Keratinocyte (primary cell): ENCODE measurements around the gene PXN. TPM values are rescaled to one million over a fixed set of nuclear protein-coding genes. Genes with fewer than 3 reads are reported as not detected.
A peak's percentile ranks its signal among the peaks of the same experiment; 100 is the strongest.

Experiments used
- DNase-seq: peaks from one replicate; pipeline ENCODE4 v3.0.0-alpha.2; 2011; ENCODE audit warnings: low read depth, missing footprints, low spot score
- FAIRE-seq: peaks from 2 replicates; lab custom pipeline; 2011; peaks lifted over from hg19 to GRCh38; lab: Jason Lieb, UNC
- H2AFZ ChIP-seq: 2 replicates; pipeline ENCODE4 v1.6.0; 2012; ENCODE audit warnings: low read length, control low read depth, inconsistent platforms; ENCODE audit not compliant: control insufficient read depth
- H3K27ac ChIP-seq: 2 replicates; pipeline ENCODE4 v1.5.1; 2011; ENCODE audit warnings: low read length; ENCODE audit not compliant: control insufficient read depth, insufficient read depth
- H3K27me3 ChIP-seq: 3 replicates; pipeline ENCODE4 v1.6.0; 2011; ENCODE audit warnings: low read length; ENCODE audit not compliant: control insufficient read depth, insufficient read depth; ENCODE audit errors: extremely low read depth
- H3K36me3 ChIP-seq, 2 experiments: 2 replicates in 1 of 2; 3 replicates in 1 of 2; pipeline ENCODE4 v1.5.1; 2011; ENCODE audit warnings: low read length in 2 of 2, mild to moderate bottlenecking in 1 of 2; ENCODE audit not compliant: control insufficient read depth in 2 of 2, insufficient read depth in 2 of 2; ENCODE audit errors: extremely low read depth in 1 of 2
- H3K4me1 ChIP-seq: 3 replicates; pipeline ENCODE4 v1.5.1; 2011; ENCODE audit warnings: low read length; ENCODE audit not compliant: control insufficient read depth, insufficient read depth; ENCODE audit errors: extremely low read depth
- H3K4me2 ChIP-seq: 3 replicates; pipeline ENCODE4 v1.6.0; 2011; ENCODE audit warnings: low read depth, low read length; ENCODE audit not compliant: control insufficient read depth, insufficient read depth; ENCODE audit errors: extremely low read depth
- H3K4me3 ChIP-seq, 3 experiments: fragments of 200-600 bp in 1 of 3; sonication (generic) in 1 of 3; 2 replicates in 2 of 3; 3 replicates in 1 of 3; pipeline ENCODE4 v1.5.1; 2011 to 2016; ENCODE audit warnings: low read length in 3 of 3, mild to moderate bottlenecking in 3 of 3, control low read depth in 2 of 3, inconsistent platforms in 1 of 3, low read depth in 1 of 3, mixed read lengths in 1 of 3, mixed run types in 1 of 3, moderate library complexity in 1 of 3; ENCODE audit not compliant: control insufficient read depth in 2 of 3, insufficient read depth in 2 of 3; ENCODE audit errors: extremely low read depth in 1 of 3
- H3K79me2 ChIP-seq: 2 replicates; pipeline ENCODE4 v1.6.0; 2012; ENCODE audit warnings: low read length; ENCODE audit not compliant: control insufficient read depth, insufficient read depth
- H3K9ac ChIP-seq: 3 replicates; pipeline ENCODE4 v1.6.0; 2011; ENCODE audit warnings: low read length; ENCODE audit not compliant: control insufficient read depth, insufficient read depth; ENCODE audit errors: extremely low read depth
- H3K9me1 ChIP-seq: 3 replicates; pipeline ENCODE4 v1.6.0; 2011; ENCODE audit warnings: low read length; ENCODE audit not compliant: control insufficient read depth, insufficient read depth; ENCODE audit errors: extremely low read depth
- H3K9me3 ChIP-seq: 2 replicates; pipeline ENCODE4 v1.5.1; 2012; ENCODE audit warnings: low read depth, low read length; ENCODE audit not compliant: control insufficient read depth
- H4K20me1 ChIP-seq: 3 replicates; pipeline ENCODE4 v1.6.0; 2011; ENCODE audit warnings: low read length; ENCODE audit not compliant: control insufficient read depth, insufficient read depth; ENCODE audit errors: extremely low read depth
- EZH2 ChIP-seq: IDR thresholded peaks from one replicate; pipeline ENCODE4 v1.6.1; 2012; ENCODE audit warnings: inconsistent platforms, mild to moderate bottlenecking, low read length, moderate library complexity
- dilution Hi-C: fragments of 300-500 bp; cut with MboI; formaldehyde crosslinking; loops from one replicate; pipeline ENCODE4 v1.7.0; 2020; ENCODE audit warnings: low sequenced_read_pairs; ENCODE audit not compliant: extremely low pct_ligation_motif_present
- polyA plus RNA-seq, 5 experiments: library from polyadenylated mRNA; depleted of rRNA in 3 of 5; stranded (reverse) in 3 of 5; stranded (forward) in 1 of 5; unstranded in 1 of 5; fragments of >200 nt; gene quantifications; 1 replicate in 1 of 5; 2 replicates in 3 of 5; 3 replicates in 1 of 5; pipeline versions ENCODE4 v1.2.1 to v1.2.3, GENCODE V29; 2011 to 2012; ENCODE audit warnings: missing spikeins in 2 of 5, low read depth in 1 of 5, low replicate concordance in 1 of 5
- TF ChIP-seq, protein P1 (sequence below), 3 experiments: IDR thresholded peaks in 1 of 3; conservative IDR thresholded peaks in 1 of 3; optimal IDR thresholded peaks in 1 of 3; 2 replicates in 2 of 3; 3 replicates in 1 of 3; pipeline versions ENCODE3 to v1.5.1; 2011; ENCODE audit warnings: low read length in 3 of 3, mild to moderate bottlenecking in 3 of 3, moderate library complexity in 2 of 3, control low read depth in 1 of 3, inconsistent platforms in 1 of 3; ENCODE audit not compliant: insufficient read depth in 2 of 3; ENCODE audit errors: extremely low read depth in 1 of 3

The PXN gene
- polyA plus RNA-seq, 1 donor (not counting 4 experiments of a cell fraction or from before 2014, with no cell fraction given), result 114 TPM

DNA sequence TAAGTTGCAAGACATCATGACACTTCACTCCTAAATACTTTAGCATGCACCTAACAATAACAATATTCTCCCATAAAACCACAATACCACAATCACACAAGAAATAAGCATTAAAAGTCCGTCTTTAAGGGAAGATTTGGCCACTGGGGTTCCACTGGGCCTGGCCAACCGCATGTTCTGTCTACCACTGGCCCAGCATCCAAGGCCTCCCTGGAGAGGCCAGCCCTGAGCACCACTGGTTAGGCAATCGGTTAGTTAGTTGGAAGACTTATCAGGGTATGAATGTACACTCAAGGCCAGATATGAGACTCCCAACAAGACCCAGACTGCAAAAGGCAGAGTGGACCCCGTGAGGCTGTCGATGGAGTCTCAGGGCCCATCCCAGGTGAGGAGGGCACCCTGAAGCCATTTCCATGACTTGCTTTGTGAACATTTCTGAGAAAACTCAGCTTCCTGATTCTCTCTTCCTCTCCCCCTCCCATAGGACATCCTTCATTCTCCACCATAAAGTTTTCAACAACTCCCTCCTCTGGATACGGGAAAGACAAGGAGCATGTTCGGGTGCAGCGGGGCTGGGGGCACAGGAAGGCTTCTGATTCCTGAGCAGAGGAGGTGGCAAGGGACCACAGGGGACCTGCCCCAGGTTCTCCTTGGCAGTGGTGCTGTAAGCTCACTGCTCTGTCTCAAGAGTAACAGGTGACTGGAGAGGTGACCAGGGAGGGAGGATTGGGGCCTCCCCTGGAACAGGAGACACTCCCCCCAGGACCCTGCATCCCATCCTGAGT is 5.9 kb downstream of the PXN start:
- DNase-seq, result no peak
- Histone ChIP-seq H3K9me1 (peaks cover 12% of the 10 kb centered on the region), H4K20me1 (peaks cover 11% of the 10 kb centered on the region), H3K9ac (peak overlapping the region; percentile 8), H3K4me1 (peaks cover 73% of the 10 kb centered on the region), H3K4me2 (peak overlapping the region; percentile 61), H2AFZ (no peak overlapping the region), H3K9me3 (no peaks in the 10 kb centered on the region), H3K27me3 (no peaks in the 10 kb centered on the region), H3K27ac (peak overlapping the region; percentile 13), H3K4me3 (no peak overlapping the region), H3K36me3 (peaks cover 26 to 63% of the 10 kb centered on the region in 2 experiments), H3K79me2 (peaks cover 96% of the 10 kb centered on the region)
- no peak for FAIRE-seq
- TF ChIP-seq, protein P1, sequence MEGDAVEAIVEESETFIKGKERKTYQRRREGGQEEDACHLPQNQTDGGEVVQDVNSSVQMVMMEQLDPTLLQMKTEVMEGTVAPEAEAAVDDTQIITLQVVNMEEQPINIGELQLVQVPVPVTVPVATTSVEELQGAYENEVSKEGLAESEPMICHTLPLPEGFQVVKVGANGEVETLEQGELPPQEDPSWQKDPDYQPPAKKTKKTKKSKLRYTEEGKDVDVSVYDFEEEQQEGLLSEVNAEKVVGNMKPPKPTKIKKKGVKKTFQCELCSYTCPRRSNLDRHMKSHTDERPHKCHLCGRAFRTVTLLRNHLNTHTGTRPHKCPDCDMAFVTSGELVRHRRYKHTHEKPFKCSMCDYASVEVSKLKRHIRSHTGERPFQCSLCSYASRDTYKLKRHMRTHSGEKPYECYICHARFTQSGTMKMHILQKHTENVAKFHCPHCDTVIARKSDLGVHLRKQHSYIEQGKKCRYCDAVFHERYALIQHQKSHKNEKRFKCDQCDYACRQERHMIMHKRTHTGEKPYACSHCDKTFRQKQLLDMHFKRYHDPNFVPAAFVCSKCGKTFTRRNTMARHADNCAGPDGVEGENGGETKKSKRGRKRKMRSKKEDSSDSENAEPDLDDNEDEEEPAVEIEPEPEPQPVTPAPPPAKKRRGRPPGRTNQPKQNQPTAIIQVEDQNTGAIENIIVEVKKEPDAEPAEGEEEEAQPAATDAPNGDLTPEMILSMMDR (optimal IDR thresholded peaks at IDR 0.05 in 1 of 3, IDR thresholded peaks at IDR 0.05 in 1 of 3, conservative IDR thresholded peaks at IDR 0.05 in 1 of 3; ENCODE audit: extremely low read depth in 1 of 3, insufficient read depth in 2 of 3, low read length in 3 of 3), result no peak
- TF ChIP-seq EZH2, result no peak
- dilution Hi-C loops, result no loop called here

DNA sequence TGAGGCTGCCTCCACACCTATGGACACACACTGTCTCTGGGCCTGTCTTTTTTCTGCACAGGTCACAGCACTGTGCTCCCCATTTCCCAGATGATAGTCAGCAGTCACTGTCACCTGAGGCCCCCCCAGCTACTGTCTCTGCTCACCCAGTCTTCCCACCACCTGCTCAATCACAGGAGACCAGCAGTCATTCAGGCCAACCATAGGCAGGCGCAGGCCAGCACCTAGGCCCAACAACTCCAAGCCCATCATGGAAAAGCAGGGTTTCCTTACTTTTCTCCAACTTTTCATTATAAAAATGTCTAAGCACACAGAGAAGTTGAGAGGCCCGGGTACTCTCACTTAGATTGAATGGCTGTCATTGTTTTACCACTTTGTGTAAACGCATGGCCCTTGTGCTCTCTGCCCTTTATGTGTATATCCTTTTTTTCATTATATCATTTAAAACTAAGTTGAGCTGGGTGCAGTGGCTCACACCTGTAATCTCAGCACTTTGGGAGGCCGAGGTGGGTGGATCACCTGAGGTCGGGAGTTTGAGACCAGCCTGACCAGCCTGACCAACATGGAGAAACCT is 7.1 kb downstream of the PXN start:
- Histone ChIP-seq H3K4me1 (peaks cover 81% of the 10 kb centered on the region), H3K27me3 (no peaks in the 10 kb centered on the region), H3K36me3 (peaks cover 23 to 57% of the 10 kb centered on the region in 2 experiments), H3K9ac (peak overlapping the region; percentile 18), H3K27ac (peak overlapping the region; percentile 78), H2AFZ (no peak overlapping the region), H4K20me1 (peaks cover 12% of the 10 kb centered on the region), H3K9me1 (peaks cover 12% of the 10 kb centered on the region), H3K4me2 (peak overlapping the region; percentile 65), H3K9me3 (no peaks in the 10 kb centered on the region), H3K79me2 (peaks cover 96% of the 10 kb centered on the region), H3K4me3 (no peak overlapping the region)
- DNase-seq, result no peak
- dilution Hi-C loops, result no loop called here
- no peak for FAIRE-seq
- no peak for TF ChIP-seq EZH2
- TF ChIP-seq, protein P1 (optimal IDR thresholded peaks at IDR 0.05 in 1 of 3, IDR thresholded peaks at IDR 0.05 in 1 of 3, conservative IDR thresholded peaks at IDR 0.05 in 1 of 3; ENCODE audit: extremely low read depth in 1 of 3, insufficient read depth in 2 of 3, low read length in 3 of 3), result no peak
